H1 (cell line): ENCODE measurements around the gene MYH7. TPM values are rescaled to one million over a fixed set of nuclear protein-coding genes. Genes with fewer than 3 reads are reported as not detected.

Source experiments
- CTCF ChIA-PET: fragments of 300-600 bp; sonication (Branson Sonifier 250); formaldehyde crosslinking; loops from one replicate; lab custom pipeline; 2021; ENCODE audit not compliant: partially characterized antibody; lab: Charles Lee
- POLR2A ChIA-PET: fragments of 300-600 bp; sonication (Branson Sonifier 250); formaldehyde crosslinking; loops from one replicate; lab custom pipeline; 2021; ENCODE audit warnings: inconsistent platforms; ENCODE audit not compliant: partially characterized antibody; lab: Charles Lee
- DNase-seq, 2 experiments: peaks; one replicate each; pipeline versions ENCODE4 v3.0.0 to v3.0.0-alpha.2; 2010 to 2022; ENCODE audit warnings: low spot score in 2 of 2, low read depth in 1 of 2, mixed read lengths in 1 of 2
- FAIRE-seq: peaks from 2 replicates; lab custom pipeline; 2011; peaks lifted over from hg19 to GRCh38; lab: Jason Lieb, UNC
- H2AFZ ChIP-seq: 2 replicates; pipeline ENCODE4 v1.8.1; 2012; ENCODE audit warnings: low read length, inconsistent platforms
- H2AK5ac ChIP-seq: 2 replicates; pipeline ENCODE4 v1.6.1; 2013; ENCODE audit warnings: low read depth, low read length
- H2BK120ac ChIP-seq: replicated peaks from 2 replicates; pipeline ENCODE3; 2013; ENCODE audit warnings: low read depth, low read length, inconsistent platforms
- H2BK12ac ChIP-seq: 2 replicates; pipeline ENCODE4 v1.6.1; 2013; ENCODE audit warnings: low read depth, low read length
- H2BK15ac ChIP-seq: 2 replicates; pipeline ENCODE4 v1.6.1; 2013; ENCODE audit warnings: low read length
- H2BK20ac ChIP-seq: 2 replicates; pipeline ENCODE4 v1.6.1; 2013; ENCODE audit warnings: low read length
- H2BK5ac ChIP-seq: 2 replicates; pipeline ENCODE4 v1.6.1; 2013; ENCODE audit warnings: low read depth, low read length
- H3K14ac ChIP-seq: 2 replicates; pipeline ENCODE4 v1.6.1; 2013; ENCODE audit warnings: inconsistent platforms; ENCODE audit not compliant: insufficient read length
- H3K18ac ChIP-seq: 2 replicates; pipeline ENCODE4 v1.6.1; 2013; ENCODE audit warnings: low read length; ENCODE audit errors: extremely low read depth
- H3K23ac ChIP-seq: 2 replicates; pipeline ENCODE4 v1.6.1; 2013; ENCODE audit warnings: inconsistent platforms; ENCODE audit not compliant: insufficient read length
- H3K23me2 ChIP-seq: 2 replicates; pipeline ENCODE4 v1.6.1; 2013; ENCODE audit warnings: low read depth, low read length
- H3K27ac ChIP-seq: 2 replicates; pipeline ENCODE4 v1.6.1; 2011; ENCODE audit warnings: low read depth, low read length, inconsistent platforms
- H3K27me3 ChIP-seq, 4 experiments: replicated peaks in 1 of 4; 1 replicate in 1 of 4; 2 replicates in 3 of 4; pipeline versions ENCODE4 v1.6.1 to v1.8.1; 2011 to 2013; ENCODE audit warnings: low read length in 3 of 4, mild to moderate bottlenecking in 3 of 4, inconsistent platforms in 2 of 4, mixed read lengths in 2 of 4, moderate library complexity in 1 of 4; ENCODE audit not compliant: control insufficient read depth in 3 of 4, insufficient read depth in 3 of 4; ENCODE audit errors: extremely low read depth in 1 of 4
- H3K36me3 ChIP-seq, 4 experiments: 2 replicates each; pipeline versions ENCODE4 v1.6.1 to v1.8.1; 2011 to 2013; ENCODE audit warnings: mild to moderate bottlenecking in 4 of 4, low read length in 3 of 4, moderate library complexity in 2 of 4, control low read depth in 1 of 4, inconsistent platforms in 1 of 4; ENCODE audit not compliant: insufficient read depth in 4 of 4, control insufficient read depth in 2 of 4
- H3K4ac ChIP-seq: replicated peaks from 2 replicates; pipeline ENCODE3; 2013; ENCODE audit warnings: low read length, low read depth, mixed read lengths, inconsistent platforms; ENCODE audit not compliant: insufficient read length
- H3K4me1 ChIP-seq, 4 experiments: replicated peaks in 1 of 4; 1 replicate in 1 of 4; 2 replicates in 3 of 4; pipeline versions ENCODE4 v1.6.1 to v1.8.1; 2011 to 2013; ENCODE audit warnings: low read length in 3 of 4, inconsistent platforms in 2 of 4, mixed read lengths in 1 of 4; ENCODE audit not compliant: insufficient read depth in 4 of 4, control insufficient read depth in 3 of 4
- H3K4me2 ChIP-seq, 2 experiments: 2 replicates each; pipeline versions ENCODE4 v1.6.1 to v1.8.1; 2011 to 2013; ENCODE audit warnings: low read depth in 2 of 2, low read length in 2 of 2, control low read depth in 1 of 2, inconsistent platforms in 1 of 2, mild to moderate bottlenecking in 1 of 2; ENCODE audit not compliant: insufficient read depth in 1 of 2
- H3K4me3 ChIP-seq, 4 experiments: fragments of 200-600, 300-600 bp in 1 of 4; sonication (generic), shearing (Covaris generic), sonication (Bioruptor Twin) in 1 of 4; 2 replicates each; pipeline versions ENCODE4 v1.5.1 to v1.8.1; 2011 to 2016; ENCODE audit warnings: low read length in 4 of 4, low read depth in 3 of 4, control low read depth in 2 of 4, inconsistent platforms in 2 of 4, mild to moderate bottlenecking in 2 of 4, mixed read lengths in 1 of 4, moderate library complexity in 1 of 4; ENCODE audit not compliant: insufficient read depth in 2 of 4; ENCODE audit errors: extremely low read depth in 1 of 4
- H3K56ac ChIP-seq: replicated peaks from 2 replicates; pipeline ENCODE3; 2013; ENCODE audit warnings: low read depth, mild to moderate bottlenecking, mixed read lengths, low read length, inconsistent platforms; ENCODE audit not compliant: insufficient read length
- H3K79me1 ChIP-seq: 2 replicates; pipeline ENCODE4 v1.6.1; 2013; ENCODE audit warnings: low read depth, low read length, control low read depth
- H3K79me2 ChIP-seq, 2 experiments: 2 replicates each; pipeline versions ENCODE4 v1.6.1 to v1.8.1; 2012 to 2013; ENCODE audit warnings: low read length in 2 of 2, mild to moderate bottlenecking in 2 of 2, inconsistent platforms in 1 of 2; ENCODE audit not compliant: insufficient read depth in 2 of 2, control insufficient read depth in 1 of 2
- H3K9ac ChIP-seq, 4 experiments: replicated peaks in 1 of 4; 1 replicate in 1 of 4; 2 replicates in 3 of 4; pipeline versions ENCODE4 v1.6.1 to v1.8.1; 2011 to 2013; ENCODE audit warnings: low read depth in 3 of 4, low read length in 3 of 4, control low read depth in 2 of 4, mild to moderate bottlenecking in 2 of 4, moderate library complexity in 2 of 4, inconsistent platforms in 1 of 4; ENCODE audit errors: extremely low read depth in 1 of 4
- H3K9me3 ChIP-seq, 2 experiments: 2 replicates each; pipeline versions ENCODE4 v1.6.1 to v1.8.1; 2012 to 2013; ENCODE audit warnings: mild to moderate bottlenecking in 2 of 2, moderate library complexity in 2 of 2, control low read depth in 1 of 2, inconsistent platforms in 1 of 2, low read depth in 1 of 2, low read length in 1 of 2, mixed read lengths in 1 of 2; ENCODE audit not compliant: insufficient read depth in 2 of 2
- H4K20me1 ChIP-seq, 2 experiments: replicated peaks in 1 of 2; 2 replicates each; pipeline versions ENCODE3 to v1.8.1; 2011 to 2013; ENCODE audit warnings: inconsistent platforms in 2 of 2, low read length in 2 of 2, mild to moderate bottlenecking in 1 of 2; ENCODE audit not compliant: insufficient read depth in 2 of 2, control insufficient read depth in 1 of 2
- H4K5ac ChIP-seq: 2 replicates; pipeline ENCODE4 v1.6.1; 2013; ENCODE audit warnings: low read length, low read depth, mixed read lengths, inconsistent platforms; ENCODE audit not compliant: insufficient read length
- H4K8ac ChIP-seq: 2 replicates; pipeline ENCODE4 v1.8.0; 2013; ENCODE audit warnings: mild to moderate bottlenecking, moderate library complexity, low read length, inconsistent platforms; ENCODE audit not compliant: insufficient read depth; ENCODE audit errors: extremely low read depth
- H4K91ac ChIP-seq: replicated peaks from 2 replicates; pipeline ENCODE3; 2013; ENCODE audit warnings: low read length, mixed read lengths, inconsistent platforms; ENCODE audit not compliant: insufficient read length
- CBX8 ChIP-seq: fragments of 300-800, 300-1000 bp; sonication (generic); IDR thresholded peaks from 2 replicates; pipeline ENCODE4 v1.7.1; 2016; ENCODE audit warnings: low read depth, low read length, borderline replicate concordance
- PHF8 ChIP-seq: fragments of 200-600 bp; sonication (generic); conservative IDR thresholded peaks from 2 replicates; pipeline ENCODE4 v1.7.1; 2012; ENCODE audit warnings: low read depth, mild to moderate bottlenecking, inconsistent platforms, low read length, moderate library complexity
- RNF2 ChIP-seq: fragments of 200-900, 300-1000 bp; sonication (generic); IDR thresholded peaks from 2 replicates; pipeline ENCODE4 v1.7.1; 2016; ENCODE audit warnings: borderline replicate concordance, low read depth, mild to moderate bottlenecking, antibody characterized with exemption, low read length; ENCODE audit not compliant: poor library complexity, severe bottlenecking; ENCODE audit errors: missing control alignments
- WGBS, 2 experiments: shearing (Covaris generic) in 1 of 2; methylation state at CpG; one replicate each; pipeline versions ENCODE4 v1.1.6 to v1.1.7; 2013 to 2015; ENCODE audit warnings: low lambda C conversion rate in 2 of 2, mixed read lengths in 2 of 2, inconsistent platforms in 1 of 2, low coverage in 1 of 2, missing lambda C conversion rate in 1 of 2; ENCODE audit not compliant: insufficient replicate concordance in 2 of 2, insufficient coverage in 1 of 2, insufficient read length in 1 of 2; ENCODE audit errors: extremely low coverage in 1 of 2, missing lambda C conversion rate in 1 of 2; 5-methylcytosine and 5-hydroxymethylcytosine counted together
- polyA plus RNA-seq, 7 experiments: library from polyadenylated mRNA; depleted of rRNA in 3 of 7; stranded (reverse) in 5 of 7; unstranded in 2 of 7; fragments of >200 nt in 5 of 7; fragments of 200-250 nt in 2 of 7; gene quantifications; 1 replicate in 5 of 7; 2 replicates in 1 of 7; 4 replicates in 1 of 7; pipeline versions ENCODE4 v1.2.1 to v1.2.3, GENCODE V29; 2011 to 2013; ENCODE audit warnings: missing spikeins in 2 of 7, mixed read lengths in 2 of 7
- total RNA-seq: library from RNA; stranded (reverse); fragmentation: NEBNext Ultra II Directional; extraction: Animal tissue kit (Norgen Biotek cat#: 25700); gene quantifications from 2 replicates; pipeline ENCODE4 v1.2.1, GENCODE V29; 2021

The MYH7 gene
- total and polyA plus RNA-seq, 2 of the 8 experiments (the other 6 are each of a cell fraction or from before 2014, with no cell fraction given): not detected

GRCh38 chr14:23414906-23415820 is 20.3 kb downstream of the MYH7 start:
- no peak overlapping the region for H3K4ac ChIP-seq
- H3K9me3 ChIP-seq: no peaks in the 10 kb centered on the region
- no peaks in the 10 kb centered on the region for H3K36me3 ChIP-seq
- H2AFZ ChIP-seq: no peak overlapping the region
- WGBS, 2 experiments: 92% methylated on average over 32 of the region's 39 CpGs; no CpG with 5 or more reads in 1 of the 2 experiments
- H3K27me3 ChIP-seq: no peaks in the 10 kb centered on the region
- H3K27ac ChIP-seq: no peak overlapping the region
- H4K20me1 ChIP-seq: no peaks in the 10 kb centered on the region
- H3K4me1 ChIP-seq: no peaks in the 10 kb centered on the region; a peak in 1 of 7 replicates
- no peak overlapping the region for H2BK120ac ChIP-seq
- DNase-seq (no peak), FAIRE-seq (no peak)
- H2BK5ac ChIP-seq: no peak overlapping the region
- H3K4me3 ChIP-seq: no peak overlapping the region
- TF ChIP-seq RNF2 (no peak), PHF8 (no peak), CBX8 (no peak)
- no peaks in the 10 kb centered on the region for H3K23me2 ChIP-seq
- H2AK5ac ChIP-seq: no peak overlapping the region
- H4K5ac ChIP-seq: no peak overlapping the region
- H3K79me1 ChIP-seq: no peaks in the 10 kb centered on the region
- no peak overlapping the region for H4K91ac ChIP-seq
- H3K4me2 ChIP-seq: no peak overlapping the region
- H3K79me2 ChIP-seq: no peaks in the 10 kb centered on the region
- CTCF ChIA-PET: interaction anchor here (0.9 to 2.5 kb wide), 9 partner anchors 10 to 70 kb away, joined by 3 to 8 read pairs (median 4); no protein-coding TSS in a partner anchor
- H2BK15ac ChIP-seq: no peak overlapping the region
- POLR2A ChIA-PET: interaction anchor here (0.6 to 1.3 kb wide), 2 partner anchors 10 to 135 kb away, joined by 3 read pairs; no protein-coding TSS in a partner anchor
- H4K8ac ChIP-seq: no peak overlapping the region
- no peak overlapping the region for H2BK20ac ChIP-seq
- H3K14ac ChIP-seq: no peak overlapping the region
- H3K18ac ChIP-seq: no peak overlapping the region
- no peak overlapping the region for H3K9ac ChIP-seq
- no peak overlapping the region for H3K23ac ChIP-seq
- no peak overlapping the region for H2BK12ac ChIP-seq
- no peak overlapping the region for H3K56ac ChIP-seq
